Left lung (tissue), 10 donors: Measurements from ENCODE around the gene SLC16A14. TPM values are rescaled to one million over a fixed set of nuclear protein-coding genes. Genes with fewer than 3 reads are reported as not detected.

Experiments
- ATAC-seq: fragments of 200-7000 bp; cut with Tn5 transposase; one replicate; pipeline ENCODE4 v1.9.1; 2020; ENCODE audit warnings: moderate library complexity
- DNase-seq, 4 donors: peaks; one replicate each; pipeline ENCODE4 v3.0.0-alpha.2; 2013 to 2020
- H3K27ac ChIP-seq, 2 donors: fragments of 200-600 bp; sonication (generic) in 1 of 2; one replicate each; pipeline versions ENCODE4 v1.5.0 to v1.8.0; 2020 to 2021
- H3K27me3 ChIP-seq, 2 donors: fragments of 200-600 bp; sonication (generic) in 1 of 2; one replicate each; pipeline versions ENCODE4 v1.5.0 to v1.8.0; 2020 to 2021
- H3K36me3 ChIP-seq, 2 donors: fragments of 200-600 bp; sonication (generic) in 1 of 2; one replicate each; pipeline versions ENCODE4 v1.5.0 to v1.8.0; 2020 to 2021
- H3K4me1 ChIP-seq, 2 donors: fragments of 200-600 bp; one replicate each; pipeline ENCODE4 v1.8.0; 2021
- H3K4me3 ChIP-seq, 2 donors: fragments of 200-600 bp; sonication (generic) in 1 of 2; one replicate each; pipeline versions ENCODE4 v1.5.0 to v1.8.0; 2020 to 2021; ENCODE audit warnings: mild to moderate bottlenecking in 1 of 2
- H3K9me3 ChIP-seq, 2 donors: fragments of 200-600 bp; sonication (generic) in 1 of 2; one replicate each; pipeline versions ENCODE4 v1.5.0 to v1.8.0; 2020 to 2021
- intact Hi-C, 2 donors: fragments of 100-400 bp; cut with DNase I; formaldehyde crosslinking; loops; one replicate each; pipeline versions ENCODE4 v1.11.2 to v1.14.2; 2022
- polyA plus RNA-seq, 6 donors: library from polyadenylated mRNA; unstranded; fragments of 120-200 nt; gene quantifications; one replicate each; pipeline ENCODE4 v1.2.1, GENCODE V29; 2013; ENCODE audit not compliant: insufficient read length in 6 of 6
- total RNA-seq, 2 donors: library from RNA; stranded (reverse); fragmentation: NEBNext Ultra II Directional; extraction: Animal tissue kit (Norgen Biotek cat#: 25700); gene quantifications; one replicate each; pipeline ENCODE4 v1.2.1, GENCODE V29; 2021
- TF ChIP-seq, protein P1 (sequence below), 2 donors: fragments of 200-600 bp; sonication (generic) in 1 of 2; IDR thresholded peaks; one replicate each; pipeline versions ENCODE4 v1.5.0 to v1.8.0; 2021; ENCODE audit warnings: antibody characterized with exemption in 2 of 2
- donor health status: DM: no; HTN: yes; CAD: no.
- donor health status: DM: no; HTN: no; CAD: no.

The SLC16A14 gene
- total and polyA plus RNA-seq, 8 donors: 3.1 to 13.0 (median 10.8) TPM

DNA sequence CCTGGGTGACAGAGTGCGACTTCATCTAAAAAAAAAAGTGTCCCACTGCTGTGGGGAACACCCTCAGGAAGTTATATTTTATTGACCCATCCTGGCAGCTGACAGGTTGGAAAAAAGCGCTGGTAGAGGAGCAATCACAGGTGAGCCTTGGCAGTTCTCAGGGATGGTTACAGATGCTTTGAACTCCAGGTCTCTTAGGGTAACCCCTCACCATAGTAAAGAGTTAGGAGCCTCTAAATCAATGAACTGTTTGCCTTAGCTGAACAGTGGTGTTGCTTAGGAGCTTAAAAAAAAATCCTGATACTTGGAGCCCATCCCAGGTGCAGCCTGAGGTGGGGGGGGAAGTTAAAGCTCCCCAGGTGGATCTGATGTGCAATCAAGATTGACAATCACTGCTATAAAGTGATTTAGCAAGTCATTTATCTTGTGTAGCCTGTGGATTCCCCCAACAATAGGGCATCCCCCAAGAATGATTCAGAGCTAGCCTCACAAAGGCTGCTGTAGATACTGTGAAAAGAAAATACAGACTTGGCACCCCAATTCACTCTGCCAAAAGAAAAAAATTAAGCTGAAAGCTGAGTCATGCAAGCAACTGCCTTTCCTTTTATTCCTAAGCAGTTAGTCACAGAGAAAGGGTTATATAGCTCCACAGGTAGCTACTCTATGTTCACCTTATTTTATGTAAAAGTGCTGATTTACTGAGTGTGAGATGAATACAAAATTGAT is 14.8 kb downstream of the SLC16A14 start:
- Histone ChIP-seq H3K9me3 (no peaks in the 10 kb centered on the region), H3K27ac (no peak overlapping the region), H3K4me3 (no peak overlapping the region), H3K36me3 (no peaks in the 10 kb centered on the region), H3K27me3 (no peaks in the 10 kb centered on the region), H3K4me1 (no peaks in the 10 kb centered on the region)
- peak; percentile 36 for ATAC-seq
- intact Hi-C loops: no loop called here
- TF ChIP-seq, protein P1, sequence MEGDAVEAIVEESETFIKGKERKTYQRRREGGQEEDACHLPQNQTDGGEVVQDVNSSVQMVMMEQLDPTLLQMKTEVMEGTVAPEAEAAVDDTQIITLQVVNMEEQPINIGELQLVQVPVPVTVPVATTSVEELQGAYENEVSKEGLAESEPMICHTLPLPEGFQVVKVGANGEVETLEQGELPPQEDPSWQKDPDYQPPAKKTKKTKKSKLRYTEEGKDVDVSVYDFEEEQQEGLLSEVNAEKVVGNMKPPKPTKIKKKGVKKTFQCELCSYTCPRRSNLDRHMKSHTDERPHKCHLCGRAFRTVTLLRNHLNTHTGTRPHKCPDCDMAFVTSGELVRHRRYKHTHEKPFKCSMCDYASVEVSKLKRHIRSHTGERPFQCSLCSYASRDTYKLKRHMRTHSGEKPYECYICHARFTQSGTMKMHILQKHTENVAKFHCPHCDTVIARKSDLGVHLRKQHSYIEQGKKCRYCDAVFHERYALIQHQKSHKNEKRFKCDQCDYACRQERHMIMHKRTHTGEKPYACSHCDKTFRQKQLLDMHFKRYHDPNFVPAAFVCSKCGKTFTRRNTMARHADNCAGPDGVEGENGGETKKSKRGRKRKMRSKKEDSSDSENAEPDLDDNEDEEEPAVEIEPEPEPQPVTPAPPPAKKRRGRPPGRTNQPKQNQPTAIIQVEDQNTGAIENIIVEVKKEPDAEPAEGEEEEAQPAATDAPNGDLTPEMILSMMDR (IDR thresholded peaks at IDR 0.05): no peak
- no peak for DNase-seq

DNA sequence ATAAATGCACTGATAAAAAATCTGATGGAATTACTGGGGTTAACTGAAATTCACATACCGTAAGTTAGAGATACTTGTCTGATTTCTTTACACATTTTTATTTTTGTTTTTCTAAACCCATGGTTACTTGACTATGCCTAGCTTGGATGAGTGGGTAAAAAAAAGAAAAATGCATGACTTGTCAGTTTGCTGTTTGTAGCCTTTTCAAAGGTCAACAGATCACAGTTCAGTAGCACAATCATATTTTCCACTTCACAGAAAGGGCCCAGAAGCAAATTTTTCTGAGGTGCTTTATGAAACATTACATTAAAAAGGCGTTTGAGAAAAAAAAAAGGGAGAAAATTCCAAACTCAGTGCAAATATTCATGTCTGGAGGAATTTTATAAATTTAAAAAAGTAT is 16.4 kb downstream of the SLC16A14 start:
- intact Hi-C loops: no loop called here
- DNase-seq: no peak

DNA sequence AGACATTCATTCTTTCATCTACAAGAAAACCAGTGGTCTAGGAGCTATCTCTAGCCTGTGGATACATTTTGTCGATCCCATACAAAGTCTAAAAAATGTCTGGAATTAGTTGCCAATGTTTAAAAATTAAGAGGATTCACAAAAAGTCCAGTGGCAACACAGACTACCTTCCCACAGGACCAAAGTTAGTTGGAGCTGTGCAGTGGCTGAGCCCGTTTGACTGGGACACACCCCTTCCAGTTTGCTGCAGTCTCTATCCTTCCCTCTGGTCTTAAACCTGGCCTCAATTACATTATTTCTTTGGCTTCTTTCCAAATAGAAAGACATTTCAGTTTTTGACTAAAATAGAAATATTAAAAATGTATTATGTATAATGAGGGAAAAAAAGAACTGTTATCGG is 18.6 kb downstream of the SLC16A14 start:
- TF ChIP-seq, protein P1 (IDR thresholded peaks at IDR 0.05): no peak
- no peak overlapping the region for H3K4me3 ChIP-seq
- H3K36me3 ChIP-seq: no peaks in the 10 kb centered on the region
- no peak for ATAC-seq
- H3K9me3 ChIP-seq: no peaks in the 10 kb centered on the region
- DNase-seq: no peak
- H3K27me3 ChIP-seq: no peaks in the 10 kb centered on the region
- no peak overlapping the region for H3K27ac ChIP-seq
- no peaks in the 10 kb centered on the region for H3K4me1 ChIP-seq
- intact Hi-C loops: no loop called here

More for the DNA sequence above, 16.4 kb downstream of the SLC16A14 start:
- H3K9me3 ChIP-seq: no peaks in the 10 kb centered on the region
- H3K36me3 ChIP-seq: no peaks in the 10 kb centered on the region
- H3K4me1 ChIP-seq: no peaks in the 10 kb centered on the region
- ATAC-seq: no peak
- H3K27me3 ChIP-seq: no peaks in the 10 kb centered on the region
- no peak overlapping the region for H3K27ac ChIP-seq
- TF ChIP-seq, protein P1 (IDR thresholded peaks at IDR 0.05): no peak
- no peak overlapping the region for H3K4me3 ChIP-seq

DNA sequence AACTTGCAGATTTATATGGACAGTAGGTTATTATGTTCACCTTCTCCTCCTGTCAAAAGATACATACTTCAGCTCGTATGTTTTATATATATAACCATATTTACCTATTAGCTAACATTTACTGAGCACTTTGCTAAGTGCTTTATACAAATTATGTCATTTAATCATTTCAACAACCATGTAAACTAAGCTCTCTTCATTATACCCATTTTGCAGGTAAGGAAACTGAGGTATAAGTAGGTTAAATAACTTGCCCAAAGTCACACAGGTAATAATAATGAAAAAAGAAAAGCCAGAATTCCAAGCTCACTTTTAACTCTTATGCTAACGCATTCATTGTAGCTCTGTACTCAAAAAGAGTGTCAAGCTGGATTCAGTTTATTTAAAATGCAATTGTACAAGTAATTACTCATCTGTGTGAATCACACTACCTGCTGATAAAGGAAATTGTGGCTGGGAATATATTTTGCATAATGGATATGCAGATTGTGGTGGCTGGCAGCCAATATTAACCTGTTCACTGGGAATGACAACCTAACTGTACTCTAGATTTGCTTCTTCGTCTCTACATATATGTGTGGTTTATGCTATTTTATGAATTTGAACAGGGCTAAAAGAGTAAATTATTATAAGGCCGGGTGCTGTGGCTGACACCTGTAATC is 20.6 kb downstream of the SLC16A14 start:
- Histone ChIP-seq H3K9me3 (no peaks in the 10 kb centered on the region), H3K4me1 (no peaks in the 10 kb centered on the region), H3K4me3 (no peak overlapping the region), H3K36me3 (no peaks in the 10 kb centered on the region), H3K27ac (no peak overlapping the region), H3K27me3 (no peaks in the 10 kb centered on the region)
- ATAC-seq (no peak), DNase-seq (no peak)
- TF ChIP-seq, protein P1 (IDR thresholded peaks at IDR 0.05): no peak
- intact Hi-C loops: no loop called here

DNA sequence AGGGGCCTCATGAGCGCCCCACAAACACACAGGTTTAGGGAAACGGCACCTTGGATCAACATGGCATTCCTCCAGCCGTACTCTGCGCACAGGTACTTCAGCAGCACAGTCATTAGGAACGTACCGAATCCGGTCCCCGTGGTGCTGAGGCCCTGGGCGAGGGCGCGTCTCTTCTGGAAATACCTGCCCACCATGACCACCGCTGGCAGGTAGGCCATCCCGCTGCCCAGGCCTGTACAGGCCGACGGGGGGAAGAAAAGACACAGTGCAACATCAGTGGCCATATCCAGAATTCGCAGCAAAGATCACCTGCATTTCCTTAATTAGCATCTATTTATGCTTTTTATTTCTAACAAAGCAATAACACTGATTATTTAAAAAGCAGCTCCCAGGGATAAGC is 22.2 kb downstream of the SLC16A14 start:
- DNase-seq (no peak), ATAC-seq (no peak)
- intact Hi-C loops: no loop called here
- no peaks in the 10 kb centered on the region for H3K9me3 ChIP-seq
- H3K4me3 ChIP-seq: no peak overlapping the region
- no peaks in the 10 kb centered on the region for H3K27me3 ChIP-seq
- TF ChIP-seq, protein P1 (IDR thresholded peaks at IDR 0.05): no peak
- no peaks in the 10 kb centered on the region for H3K4me1 ChIP-seq
- no peaks in the 10 kb centered on the region for H3K36me3 ChIP-seq
- H3K27ac ChIP-seq: no peak overlapping the region
